ENCODE measurements around the gene ACY1. TPM values are rescaled to one million over a fixed set of nuclear protein-coding genes. Genes with fewer than 3 reads are reported as not detected.

ACY1 gene
- total RNA-seq, 1 donor from 2014 or later: 13.2 TPM

DNA sequence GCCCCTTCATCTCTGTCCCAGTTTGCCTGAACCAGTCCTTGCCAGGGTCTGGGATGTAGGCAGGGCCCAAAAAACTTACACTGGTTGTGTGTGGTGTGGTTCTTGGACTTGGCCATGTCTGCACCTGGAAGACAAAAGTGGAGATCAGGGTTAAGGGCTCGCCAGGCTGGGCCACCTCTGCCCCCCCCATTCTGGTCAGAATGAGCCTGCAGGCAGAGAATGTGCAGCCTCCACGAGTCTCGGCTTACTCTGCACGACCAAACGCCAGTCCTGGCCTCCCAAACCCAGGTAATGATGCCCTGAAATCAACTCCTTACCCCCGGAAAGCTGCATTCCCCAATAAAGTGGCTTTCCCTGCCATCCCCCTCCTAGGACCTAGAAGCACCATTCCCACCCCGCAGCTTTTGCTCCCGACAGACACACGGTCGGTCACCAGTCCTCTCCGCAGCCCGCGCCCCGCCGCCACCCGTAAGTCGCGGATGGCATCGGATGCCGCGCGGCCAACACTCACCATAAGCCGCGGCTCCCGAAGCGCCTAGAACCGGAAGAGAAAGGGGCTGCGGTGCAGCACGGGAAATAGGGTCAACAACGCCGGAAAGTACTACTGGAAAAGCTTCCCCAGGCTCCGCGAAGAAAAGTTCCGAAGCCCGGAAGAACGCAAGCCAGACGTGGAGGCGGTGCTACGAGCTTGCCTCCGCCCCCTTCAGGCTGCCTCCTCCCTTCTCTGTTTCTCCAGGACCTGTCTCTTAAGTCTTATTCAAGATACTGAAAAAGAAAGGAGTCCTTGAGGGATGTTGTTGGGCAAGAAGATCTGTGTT, 12.2 kb downstream of the ACY1 start, which contains the start of gene RPL29:
RPL29 (minus strand) TSS at position 550 of the 818 bp plus-strand sequence; CDS start at position 116, 434 bp downstream.
- H3K9me3 Mint-ChIP-seq (ENCODE audit: unreplicated experiment): peaks cover 5% of the 10 kb centered on the region
- H3K4me1 Mint-ChIP-seq (ENCODE audit: low read depth, unreplicated experiment): peaks cover 3% of the 10 kb centered on the region
- H3K27ac Mint-ChIP-seq (ENCODE audit: unreplicated experiment): peak within 1 kb of the TSS; percentile 99
- peaks cover 7% of the 10 kb centered on the region for H3K36me3 Mint-ChIP-seq (ENCODE audit: unreplicated experiment)
- H3K4me3 Mint-ChIP-seq (ENCODE audit: unreplicated experiment): peak within 1 kb of the TSS; percentile 98
- peak; percentile 86 for DNase-seq
- TF ChIP-seq, protein P1, sequence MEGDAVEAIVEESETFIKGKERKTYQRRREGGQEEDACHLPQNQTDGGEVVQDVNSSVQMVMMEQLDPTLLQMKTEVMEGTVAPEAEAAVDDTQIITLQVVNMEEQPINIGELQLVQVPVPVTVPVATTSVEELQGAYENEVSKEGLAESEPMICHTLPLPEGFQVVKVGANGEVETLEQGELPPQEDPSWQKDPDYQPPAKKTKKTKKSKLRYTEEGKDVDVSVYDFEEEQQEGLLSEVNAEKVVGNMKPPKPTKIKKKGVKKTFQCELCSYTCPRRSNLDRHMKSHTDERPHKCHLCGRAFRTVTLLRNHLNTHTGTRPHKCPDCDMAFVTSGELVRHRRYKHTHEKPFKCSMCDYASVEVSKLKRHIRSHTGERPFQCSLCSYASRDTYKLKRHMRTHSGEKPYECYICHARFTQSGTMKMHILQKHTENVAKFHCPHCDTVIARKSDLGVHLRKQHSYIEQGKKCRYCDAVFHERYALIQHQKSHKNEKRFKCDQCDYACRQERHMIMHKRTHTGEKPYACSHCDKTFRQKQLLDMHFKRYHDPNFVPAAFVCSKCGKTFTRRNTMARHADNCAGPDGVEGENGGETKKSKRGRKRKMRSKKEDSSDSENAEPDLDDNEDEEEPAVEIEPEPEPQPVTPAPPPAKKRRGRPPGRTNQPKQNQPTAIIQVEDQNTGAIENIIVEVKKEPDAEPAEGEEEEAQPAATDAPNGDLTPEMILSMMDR (IDR thresholded peaks at IDR 0.05; ENCODE audit: partially characterized antibody, unreplicated experiment): no peak
- H3K27me3 Mint-ChIP-seq (ENCODE audit: unreplicated experiment): peaks cover 5% of the 10 kb centered on the region

DNA sequence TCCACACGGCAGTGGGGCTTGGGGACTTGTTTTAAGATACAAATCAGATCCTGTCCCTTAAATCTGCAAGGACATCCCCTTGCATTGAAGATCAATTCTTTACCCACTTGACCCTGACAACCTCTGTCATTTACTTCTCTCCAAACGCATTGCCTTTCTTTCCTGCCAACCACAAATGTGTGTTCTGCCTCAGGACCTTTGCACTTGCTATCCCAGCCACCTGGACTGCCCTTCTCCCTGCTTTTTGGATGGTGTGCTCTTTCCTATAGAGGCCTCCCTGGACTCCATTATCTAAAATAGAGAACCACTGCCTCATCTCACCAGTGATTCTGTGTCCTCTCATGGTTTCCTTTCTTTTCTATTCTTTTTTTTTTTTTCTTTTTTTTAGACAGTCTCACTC, 13.8 kb downstream of the ACY1 start:
- H3K27me3 Mint-ChIP-seq (ENCODE audit: unreplicated experiment): peaks cover 5% of the 10 kb centered on the region
- H3K9me3 Mint-ChIP-seq (ENCODE audit: unreplicated experiment): peaks cover 5% of the 10 kb centered on the region
- H3K4me3 Mint-ChIP-seq (ENCODE audit: unreplicated experiment): no peak overlapping the region
- peaks cover 7% of the 10 kb centered on the region for H3K36me3 Mint-ChIP-seq (ENCODE audit: unreplicated experiment)
- DNase-seq: no peak
- H3K4me1 Mint-ChIP-seq (ENCODE audit: low read depth, unreplicated experiment): peaks cover 1% of the 10 kb centered on the region
- TF ChIP-seq, protein P1 (IDR thresholded peaks at IDR 0.05; ENCODE audit: partially characterized antibody, unreplicated experiment): no peak
- no peak overlapping the region for H3K27ac Mint-ChIP-seq (ENCODE audit: unreplicated experiment)

DNA sequence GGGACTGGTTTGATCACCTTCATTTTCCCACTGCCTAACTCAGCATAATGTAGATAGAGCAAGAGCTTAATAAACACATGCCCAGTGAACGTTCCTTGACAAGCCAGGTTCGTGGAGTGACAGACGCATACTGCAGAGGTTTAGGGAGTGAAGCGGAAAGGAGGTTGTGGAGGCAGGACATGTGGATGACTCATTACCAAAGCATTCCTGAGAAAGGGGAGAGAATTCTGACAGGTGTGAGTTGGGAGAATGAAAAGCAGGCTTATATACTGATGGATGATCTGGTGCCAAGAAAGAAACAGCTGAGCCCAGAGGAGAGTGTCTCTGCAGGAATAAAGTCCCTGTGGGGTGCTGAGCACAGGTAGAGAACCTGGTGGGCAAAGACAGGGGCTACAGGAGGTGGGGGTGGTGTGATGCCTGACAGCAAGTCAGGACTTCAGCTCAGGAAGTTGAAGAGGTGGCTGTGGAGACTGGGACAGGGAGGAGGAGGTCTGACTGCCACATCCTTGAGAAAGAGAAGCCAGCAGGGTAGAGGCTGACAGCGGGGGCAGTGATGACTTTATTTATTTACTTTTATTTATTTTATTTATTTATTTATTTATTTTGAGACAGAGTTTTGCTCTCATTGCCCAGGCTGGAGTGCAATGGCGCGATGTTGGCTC, 14.7 kb downstream of the ACY1 start:
- Mint-ChIP-seq H3K4me3 (ENCODE audit: unreplicated experiment) (peak overlapping the region; percentile 49), H3K9me3 (ENCODE audit: unreplicated experiment) (peaks cover 5% of the 10 kb centered on the region), H3K4me1 (ENCODE audit: low read depth, unreplicated experiment) (peaks cover 1% of the 10 kb centered on the region), H3K27me3 (ENCODE audit: unreplicated experiment) (peaks cover 5% of the 10 kb centered on the region), H3K36me3 (ENCODE audit: unreplicated experiment) (peaks cover 4% of the 10 kb centered on the region), H3K27ac (ENCODE audit: unreplicated experiment) (no peak overlapping the region)
- TF ChIP-seq, protein P1 (IDR thresholded peaks at IDR 0.05; ENCODE audit: partially characterized antibody, unreplicated experiment): no peak
- DNase-seq: no peak

DNA sequence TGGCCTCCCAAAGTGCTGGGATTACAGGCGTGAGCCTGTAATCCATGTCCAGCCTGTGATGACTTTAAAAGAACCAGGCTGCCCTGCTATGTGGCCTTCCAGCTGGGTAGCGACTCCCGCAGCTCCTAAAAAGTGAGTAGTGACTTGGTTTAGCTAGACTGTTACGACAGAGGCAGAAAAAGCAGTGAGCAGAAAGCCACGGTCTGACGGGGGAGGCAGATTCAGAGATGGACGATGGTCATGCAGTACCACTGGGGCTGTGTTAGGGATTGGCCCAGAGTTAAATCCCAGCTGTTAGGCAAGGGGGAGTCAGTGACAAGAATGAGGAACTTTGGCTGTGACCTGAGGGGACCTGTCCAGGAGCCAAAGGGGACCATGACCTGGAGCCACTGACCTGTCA, 15.4 kb downstream of the ACY1 start:
- Mint-ChIP-seq H3K27me3 (ENCODE audit: unreplicated experiment) (peaks cover 5% of the 10 kb centered on the region), H3K4me1 (ENCODE audit: low read depth, unreplicated experiment) (peaks cover 1% of the 10 kb centered on the region), H3K9me3 (ENCODE audit: unreplicated experiment) (peaks cover 5% of the 10 kb centered on the region), H3K4me3 (ENCODE audit: unreplicated experiment) (no peak overlapping the region), H3K36me3 (ENCODE audit: unreplicated experiment) (peaks cover 4% of the 10 kb centered on the region), H3K27ac (ENCODE audit: unreplicated experiment) (no peak overlapping the region)
- TF ChIP-seq, protein P1 (IDR thresholded peaks at IDR 0.05; ENCODE audit: partially characterized antibody, unreplicated experiment): no peak
- no peak for DNase-seq

DNA sequence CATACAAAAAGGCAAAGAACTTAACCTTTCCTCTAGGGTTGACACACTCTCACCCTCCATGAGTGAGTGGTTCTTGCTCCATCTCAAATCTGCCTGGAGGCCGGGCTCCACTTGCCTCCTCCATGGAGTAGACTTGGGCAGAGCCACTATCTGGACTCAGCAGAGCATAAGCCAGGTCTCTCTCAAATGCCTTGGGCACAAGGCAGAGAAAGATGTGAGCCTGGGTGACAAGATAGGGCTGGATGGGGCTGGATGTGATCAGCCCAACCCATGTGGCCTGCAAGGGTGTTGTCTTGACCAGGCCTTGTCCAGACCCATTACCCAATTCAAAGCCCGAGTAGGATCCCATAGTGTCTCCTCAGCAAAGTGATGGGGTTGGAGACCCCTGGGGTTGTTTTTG, 16.5 kb downstream of the ACY1 start:
- peaks cover 5% of the 10 kb centered on the region for H3K9me3 Mint-ChIP-seq (ENCODE audit: unreplicated experiment)
- H3K27ac Mint-ChIP-seq (ENCODE audit: unreplicated experiment): no peak overlapping the region
- H3K4me3 Mint-ChIP-seq (ENCODE audit: unreplicated experiment): no peak overlapping the region
- TF ChIP-seq, protein P1 (IDR thresholded peaks at IDR 0.05; ENCODE audit: partially characterized antibody, unreplicated experiment): no peak
- peaks cover 9% of the 10 kb centered on the region for H3K27me3 Mint-ChIP-seq (ENCODE audit: unreplicated experiment)
- no peak for DNase-seq
- peaks cover 4% of the 10 kb centered on the region for H3K4me1 Mint-ChIP-seq (ENCODE audit: low read depth, unreplicated experiment)
- no peaks in the 10 kb centered on the region for H3K36me3 Mint-ChIP-seq (ENCODE audit: unreplicated experiment)

Data from glutamatergic neuron (in vitro differentiated cells).